GM18508 (cell line): ENCODE results near the gene SRC.

Source experiments
- ATAC-seq: cut with Tn5 transposase; IDR thresholded peaks from one replicate; pipeline ENCODE4 v1.9.1; 2021; ENCODE audit warnings: moderate number of reproducible peaks; ENCODE audit not compliant: insufficient read depth, unreplicated experiment

The SRC gene

GRCh38 chr20:37379967-37380828 lies 34.3 kb downstream of the SRC start:
- no peak for ATAC-seq

- no peak for ATAC-seq
These were observed 35.1 kb downstream of the SRC start for GRCh38 chr20:37380864-37381579.

- no peak for ATAC-seq
These were observed 35.9 kb downstream of the SRC start for GRCh38 chr20:37381621-37382471.

DNA sequence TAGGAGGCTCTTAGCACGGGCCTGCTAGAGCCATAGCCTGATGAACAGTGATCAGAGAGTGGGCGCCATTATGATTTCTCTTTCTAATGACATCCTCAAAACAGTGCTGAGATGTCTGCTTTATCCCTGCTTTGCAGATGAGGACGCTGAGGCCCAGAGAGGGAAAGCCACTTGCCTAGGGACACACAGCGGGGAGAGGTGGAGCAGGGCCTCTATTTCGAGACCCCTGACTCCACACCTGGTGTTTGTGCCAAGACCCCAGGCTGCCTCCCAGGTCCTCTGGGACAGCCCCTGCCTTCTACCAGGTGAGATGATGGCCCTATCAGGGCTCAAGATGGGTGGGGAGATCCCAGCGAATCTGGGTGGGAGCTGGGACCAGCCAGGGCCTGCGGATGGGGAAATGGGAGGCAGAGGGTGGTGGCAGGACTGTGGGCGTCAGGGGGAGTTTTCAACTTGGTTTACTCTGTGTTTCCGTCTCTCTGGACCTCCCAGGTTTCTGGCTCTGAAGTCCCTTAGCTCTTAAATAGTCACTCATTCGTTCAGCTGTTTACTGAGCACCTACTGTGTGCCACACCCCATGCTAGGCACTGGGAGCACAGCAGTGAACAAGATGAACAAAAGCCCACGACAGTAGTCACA lies 36.7 kb downstream of the SRC start:
- ATAC-seq: no peak

DNA sequence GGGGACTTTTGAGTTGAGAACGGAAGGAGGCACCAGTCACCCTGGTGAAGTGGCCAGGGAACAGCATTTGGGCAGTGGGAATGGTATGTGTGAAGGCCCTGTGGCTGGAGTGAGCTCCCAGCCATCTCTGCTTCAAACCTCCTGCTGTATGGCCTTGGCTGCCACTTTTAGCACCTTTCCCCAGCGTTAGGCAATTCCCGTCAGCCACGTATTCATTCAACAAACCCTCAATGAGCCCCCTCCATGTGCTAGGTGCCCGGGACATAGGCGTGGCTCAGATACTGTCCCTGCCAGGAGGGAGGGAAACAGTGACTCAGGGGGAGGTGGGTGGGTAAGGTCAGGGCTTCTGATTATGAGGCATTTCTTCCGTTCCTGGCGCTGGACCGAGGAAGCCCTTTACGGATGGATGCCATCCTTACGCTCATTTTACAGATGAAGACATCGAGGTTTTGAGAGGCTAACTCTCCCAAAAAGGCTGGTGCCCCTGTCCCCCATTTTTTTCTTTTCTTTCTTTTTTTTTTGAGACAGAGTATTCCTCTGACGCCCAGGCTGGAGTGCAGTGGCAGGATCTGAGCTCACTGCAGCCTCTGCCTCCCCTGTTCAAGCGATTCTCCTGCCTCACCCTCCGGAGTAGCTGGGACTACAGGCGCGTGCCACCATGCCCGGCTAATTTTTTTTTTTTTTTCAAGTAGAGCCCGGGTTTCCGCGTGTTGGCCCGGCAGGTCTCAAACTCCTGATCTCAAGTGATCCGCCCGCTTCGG lies 37.5 kb downstream of the SRC start:
- ATAC-seq: no peak

- no peak for ATAC-seq
These were observed 38.8 kb downstream of the SRC start for GRCh38 chr20:37384683-37385174.

DNA sequence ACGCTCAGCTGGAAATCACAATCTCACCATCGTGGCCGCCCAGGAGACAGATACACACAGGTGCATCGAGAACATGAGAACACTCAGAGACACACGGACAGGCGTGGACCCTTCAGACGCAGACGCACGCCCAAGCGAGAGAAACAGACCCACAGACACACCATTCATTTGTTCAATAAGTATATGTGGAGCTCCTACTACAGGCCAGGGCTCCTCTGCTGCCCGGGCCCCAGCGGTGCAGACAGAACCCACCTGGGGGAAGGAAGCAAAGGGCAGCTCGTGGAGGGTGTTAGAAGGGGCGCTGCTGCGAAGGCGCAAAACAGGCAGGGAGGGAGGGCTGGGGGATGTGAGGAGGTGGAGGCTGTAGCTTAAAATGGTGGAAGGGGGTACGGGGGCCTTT lies 39.2 kb downstream of the SRC start:
- no peak for ATAC-seq

DNA sequence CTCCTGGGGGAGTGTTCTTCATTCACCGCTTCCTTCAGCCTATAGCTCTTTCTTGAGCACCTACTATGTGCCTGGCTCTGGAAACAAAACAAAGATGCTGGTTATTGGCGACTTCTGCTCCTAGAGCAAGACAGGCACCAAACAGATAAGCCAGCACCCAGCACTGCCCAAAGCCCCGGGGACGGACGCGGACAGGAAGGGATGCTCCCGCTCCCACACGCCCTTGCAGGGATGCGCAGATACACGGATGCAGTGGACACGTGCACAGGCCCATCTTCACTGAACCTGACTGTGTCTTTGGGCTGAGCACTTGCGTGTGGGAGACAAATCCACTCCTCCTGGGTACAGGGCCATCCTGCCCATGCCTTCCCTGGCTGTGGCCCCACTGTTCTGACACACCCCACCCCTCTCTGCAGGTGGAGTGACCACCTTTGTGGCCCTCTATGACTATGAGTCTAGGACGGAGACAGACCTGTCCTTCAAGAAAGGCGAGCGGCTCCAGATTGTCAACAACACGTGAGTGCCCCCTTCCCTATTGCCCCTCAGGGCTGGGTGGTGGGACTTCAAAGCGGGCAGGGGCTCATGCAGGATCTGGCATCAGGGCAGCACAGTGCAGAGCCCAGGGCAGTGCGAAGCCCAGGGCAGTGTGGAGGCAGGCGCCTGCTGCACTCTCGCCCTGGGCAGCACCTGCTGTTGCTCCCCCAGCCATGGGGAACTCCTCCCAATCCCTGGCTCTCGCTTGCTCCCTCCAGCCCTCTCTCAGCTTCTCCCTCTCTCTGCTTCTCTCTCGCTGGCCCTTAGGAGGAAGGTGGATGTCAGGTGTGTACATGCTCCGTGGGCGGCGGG lies 39.9 kb downstream of the SRC start:
- ATAC-seq: no peak

GRCh38 chr20:37386505-37387251 lies 40.7 kb downstream of the SRC start:
- ATAC-seq: no peak

DNA sequence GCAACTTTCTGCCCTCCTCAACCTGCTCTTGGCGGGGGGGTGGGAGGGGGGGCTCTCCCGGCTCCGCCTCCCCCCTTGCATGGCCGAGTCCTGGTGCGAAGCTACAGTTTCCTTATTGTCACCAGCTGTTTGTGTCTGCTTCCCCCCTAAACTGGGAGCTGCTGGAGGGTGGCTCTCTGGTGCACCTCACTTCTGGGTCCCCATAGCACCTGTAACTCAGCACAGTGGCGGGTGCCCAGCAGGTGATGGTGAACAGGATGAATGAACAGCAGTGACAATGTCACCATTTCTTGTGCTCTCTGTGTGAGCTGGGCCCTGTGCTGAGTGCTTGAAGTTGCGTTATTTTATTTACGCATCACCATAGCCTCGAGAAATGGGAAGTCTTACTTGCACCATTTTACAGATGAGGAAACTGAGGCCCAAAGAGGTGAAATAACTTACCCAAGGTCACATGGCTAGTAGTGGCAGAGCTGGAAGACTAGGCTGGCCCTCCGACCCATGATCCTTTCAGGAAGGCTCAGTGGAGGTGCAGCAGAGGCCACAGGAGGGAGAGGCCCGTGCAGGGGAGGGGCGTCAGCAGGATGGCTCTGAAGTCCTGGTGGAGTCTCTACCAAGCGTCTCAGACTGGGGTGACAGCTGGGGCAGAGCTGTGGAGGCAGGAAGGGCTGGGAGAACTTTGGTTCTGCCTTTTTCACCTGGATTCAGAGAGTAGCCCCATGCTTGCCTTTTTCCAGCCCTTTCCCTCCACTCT lies 41.8 kb downstream of the SRC start:
- ATAC-seq: no peak

DNA sequence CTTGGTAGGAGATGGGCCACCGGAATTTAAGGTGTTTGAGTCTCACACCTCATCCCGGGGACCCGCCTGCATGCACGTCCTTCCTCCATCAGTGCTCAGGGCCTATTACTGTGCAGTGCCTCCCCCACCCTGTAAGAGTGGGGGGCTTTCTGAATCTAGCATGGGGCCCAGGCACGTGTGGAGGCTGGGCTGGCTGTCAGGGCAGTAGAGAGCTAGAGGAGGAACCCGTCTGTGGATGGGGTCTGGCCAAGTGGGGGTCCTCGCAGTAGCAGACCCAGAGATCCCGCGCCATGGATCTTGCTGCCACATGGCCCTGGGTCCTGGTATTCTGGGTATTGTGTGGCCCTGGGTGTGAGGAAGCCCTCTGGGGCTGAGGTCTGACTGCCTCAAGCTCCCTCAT lies 42.9 kb downstream of the SRC start:
- ATAC-seq: no peak

DNA sequence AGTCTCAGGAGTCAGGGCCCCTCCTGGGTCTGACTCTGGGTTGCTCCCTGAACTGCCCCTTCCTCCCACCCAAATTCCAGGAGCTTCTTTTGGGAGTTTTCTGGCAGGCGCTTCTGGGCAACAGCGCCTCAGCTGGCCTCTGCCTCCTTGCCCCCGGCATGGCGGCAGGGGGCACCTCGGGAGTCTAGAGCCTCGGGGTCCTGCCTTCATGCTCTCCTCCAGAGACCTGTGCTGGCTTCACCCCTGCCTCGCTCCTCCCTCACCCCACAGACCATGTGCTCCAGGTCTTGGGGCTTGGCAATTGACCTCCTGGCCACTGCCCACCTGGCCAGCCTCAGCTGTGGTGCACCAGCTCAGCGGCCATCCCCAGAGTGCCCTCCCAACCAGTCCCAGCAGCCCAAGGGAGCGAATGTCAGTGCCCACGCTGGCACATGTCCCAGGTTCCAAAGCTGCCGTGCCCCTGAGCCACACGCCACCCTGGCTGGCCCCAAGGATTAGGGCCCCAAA lies 43.4 kb downstream of the SRC start:
- no peak for ATAC-seq

DNA sequence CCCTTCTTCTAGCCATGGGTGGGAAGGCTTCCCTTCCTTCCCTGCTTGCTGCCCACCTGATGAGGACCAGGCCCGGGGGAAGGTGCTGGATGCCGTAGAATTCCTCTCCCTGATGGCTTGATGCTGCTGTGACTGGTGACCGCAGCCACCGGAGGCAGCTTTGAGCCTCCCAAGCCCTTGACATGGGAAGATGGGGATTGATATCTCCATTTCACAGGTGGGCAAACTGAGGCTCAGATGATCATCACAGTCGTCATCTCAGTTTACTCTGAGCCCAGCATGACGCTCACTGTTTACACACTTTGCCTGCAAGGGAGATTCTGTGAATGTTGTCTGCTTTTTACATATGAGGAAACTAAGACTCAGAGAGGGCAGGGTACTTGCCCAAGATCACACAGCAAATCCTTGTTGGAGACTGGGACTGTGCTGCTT lies 43.9 kb downstream of the SRC start:
- no peak for ATAC-seq

DNA sequence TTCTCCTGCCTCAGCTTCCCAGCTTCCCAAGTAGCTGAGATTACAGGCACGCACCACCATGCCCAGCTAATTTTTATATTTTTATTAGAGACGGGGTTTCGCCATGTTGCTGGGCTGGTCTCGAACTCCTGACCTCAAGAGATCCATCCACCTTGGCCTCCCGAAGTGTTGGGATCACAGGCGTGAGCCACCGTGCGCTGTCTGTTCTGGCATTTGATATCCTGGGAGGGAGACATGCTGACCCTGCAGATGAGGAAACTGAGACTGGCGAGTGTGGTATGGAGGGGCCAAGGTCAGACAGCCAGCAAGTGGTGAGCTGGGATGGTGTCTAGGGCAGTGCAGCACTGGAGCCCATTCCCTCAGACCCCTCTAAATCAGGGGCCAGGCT lies 44.6 kb downstream of the SRC start:
- ATAC-seq: no peak

- no peak for ATAC-seq
These were observed 45.1 kb downstream of the SRC start for GRCh38 chr20:37390891-37391525.

DNA sequence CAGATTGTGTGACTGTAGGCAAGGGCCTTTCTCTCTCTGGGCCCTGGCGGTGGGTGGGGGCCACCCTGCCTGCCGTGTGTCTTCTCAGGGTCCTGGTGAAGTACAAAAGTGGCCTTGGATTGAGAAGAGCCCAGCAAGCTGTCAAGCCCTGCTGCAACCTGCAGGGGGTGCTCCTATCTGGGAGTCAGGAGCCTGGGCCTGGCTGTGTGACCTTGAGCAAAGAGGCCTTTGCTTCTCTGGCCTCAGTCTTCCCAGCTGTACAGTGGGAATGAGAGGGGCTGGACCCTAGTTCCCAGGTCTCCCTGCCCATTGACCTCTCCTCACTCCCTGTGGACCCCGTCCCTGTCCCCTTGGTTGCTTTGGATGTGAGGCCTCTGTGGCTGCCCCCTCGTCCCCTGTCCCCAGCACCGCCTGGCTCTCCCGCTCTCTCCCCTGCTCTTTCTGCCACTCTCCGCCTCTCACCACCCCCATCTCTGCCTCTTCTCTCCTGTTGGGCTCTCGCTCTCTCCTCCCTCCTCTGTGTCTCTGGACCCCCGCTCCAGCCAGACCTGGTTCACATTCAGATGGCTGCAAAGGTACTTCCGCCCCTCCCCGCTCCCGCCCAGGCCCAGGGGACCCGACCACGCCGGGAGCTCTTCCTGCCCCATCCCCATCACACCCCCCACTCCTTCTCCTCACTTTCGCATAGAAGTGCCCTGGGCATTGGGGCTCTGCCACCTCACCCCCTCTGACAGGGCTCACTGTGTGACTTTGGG lies 46.7 kb downstream of the SRC start:
- ATAC-seq: no peak
